GM06990 (cell line): ENCODE data around the gene POU2F2.

ENCODE experiments used
- DNase-seq: peaks from one replicate; pipeline ENCODE4 v3.0.0-alpha.2; 2011; ENCODE audit not compliant: insufficient read length; ENCODE audit errors: extremely low read depth
- H3K27me3 ChIP-seq: replicated peaks from 2 replicates; pipeline ENCODE4 v1.6.0; 2011; ENCODE audit warnings: low read length; ENCODE audit not compliant: control insufficient read depth, insufficient read depth
- H3K36me3 ChIP-seq: 2 replicates; pipeline ENCODE4 v1.5.1; 2011; ENCODE audit warnings: low read length; ENCODE audit not compliant: control insufficient read depth, insufficient read depth
- H3K4me3 ChIP-seq: replicated peaks from 2 replicates; pipeline ENCODE4 v1.5.1; 2011; ENCODE audit warnings: low read depth, mild to moderate bottlenecking, control low read depth, low read length
- CTCF ChIP-seq: IDR thresholded peaks from 2 replicates; pipeline ENCODE4 v1.5.1; 2011; ENCODE audit warnings: low read length, control low read depth, mild to moderate bottlenecking, inconsistent platforms; ENCODE audit not compliant: insufficient read depth, poor library complexity, severe bottlenecking

Gene POU2F2

GRCh38 chr19:42079276-42079669 lies 53.0 kb downstream of the POU2F2 start:
- Histone ChIP-seq H3K36me3 (peaks cover 28% of the 10 kb centered on the region), H3K4me3 (no peak overlapping the region), H3K27me3 (no peaks in the 10 kb centered on the region)
- TF ChIP-seq CTCF = no peak
- no peak for DNase-seq

GRCh38 chr19:42078538-42079275 lies 53.5 kb downstream of the POU2F2 start:
- Histone ChIP-seq H3K27me3 (no peaks in the 10 kb centered on the region), H3K36me3 (peaks cover 28% of the 10 kb centered on the region), H3K4me3 (no peak overlapping the region)
- no peak for DNase-seq
- TF ChIP-seq CTCF = no peak

GRCh38 chr19:42078058-42078457 lies 54.2 kb downstream of the POU2F2 start:
- no peak overlapping the region for H3K4me3 ChIP-seq
- no peak for DNase-seq
- no peak for TF ChIP-seq CTCF
- no peaks in the 10 kb centered on the region for H3K27me3 ChIP-seq
- H3K36me3 ChIP-seq = peaks cover 28% of the 10 kb centered on the region

- Histone ChIP-seq H3K36me3 (peaks cover 28% of the 10 kb centered on the region), H3K27me3 (no peaks in the 10 kb centered on the region), H3K4me3 (peak overlapping the region; percentile 96)
- no peak for DNase-seq
- no peak for TF ChIP-seq CTCF
Measured at GRCh38 chr19:42076380-42076944, 55.8 kb downstream of the POU2F2 start.

- DNase-seq = peak; percentile 99
- Histone ChIP-seq H3K36me3 (peaks cover 23% of the 10 kb centered on the region), H3K4me3 (peak within 1 kb of the TSS; percentile 96), H3K27me3 (no peaks in the 10 kb centered on the region)
- no peak for TF ChIP-seq CTCF
Measured at GRCh38 chr19:42075616-42076379, 56.4 kb downstream of the POU2F2 start, which contains the start of gene ZNF574. TSS of gene ZNF574 (plus strand) at chr19:42076166. CDS start at chr19:42078607, 2,441 bp downstream.
